ENCODE data around the gene UBN1.
"Not testable (repeated sequence)": the region's sequence is repeated elsewhere in the genome, so short reads cannot be mapped to it uniquely, and the experiment has no call there.

UBN1 gene

GRCh38 chr16:4882000-4882632 lies 34.8 kb downstream of the UBN1 start:
- DNase-seq: no peak
- in situ Hi-C loops (cut with MboI; ENCODE audit: low pct_unique_long_range_greater_than_20kb, low sequenced_read_pairs): no loop called here

- DNase-seq: no peak
- in situ Hi-C loops (cut with MboI; ENCODE audit: low pct_unique_long_range_greater_than_20kb, low sequenced_read_pairs): no loop called here
Observed at GRCh38 chr16:4882633-4883285, 35.5 kb downstream of the UBN1 start.

GRCh38 chr16:4883501-4883900 lies 36.2 kb downstream of the UBN1 start:
- in situ Hi-C loops (cut with MboI; ENCODE audit: low pct_unique_long_range_greater_than_20kb, low sequenced_read_pairs): no loop called here

GRCh38 chr16:4884209-4884608 lies 36.9 kb downstream of the UBN1 start:
- DNase-seq: no peak
- in situ Hi-C loops (cut with MboI; ENCODE audit: low pct_unique_long_range_greater_than_20kb, low sequenced_read_pairs): no loop called here

More at GRCh38 chr16:4883501-4883900, 36.2 kb downstream of the UBN1 start:
- DNase-seq: no peak

- DNase-seq: no peak
- in situ Hi-C loops (cut with MboI; ENCODE audit: low pct_unique_long_range_greater_than_20kb, low sequenced_read_pairs): no loop called here
Observed at GRCh38 chr16:4884972-4885874, 37.9 kb downstream of the UBN1 start.

- no peak for DNase-seq
- in situ Hi-C loops (cut with MboI; ENCODE audit: low pct_unique_long_range_greater_than_20kb, low sequenced_read_pairs): no loop called here
Observed at GRCh38 chr16:4886151-4886550, 38.9 kb downstream of the UBN1 start.

- in situ Hi-C loops (cut with MboI; ENCODE audit: low pct_unique_long_range_greater_than_20kb, low sequenced_read_pairs): no loop called here
- DNase-seq: no peak
Observed at GRCh38 chr16:4888428-4889135, 41.3 kb downstream of the UBN1 start.

- in situ Hi-C loops (cut with MboI; ENCODE audit: low pct_unique_long_range_greater_than_20kb, low sequenced_read_pairs): no loop called here
Observed at GRCh38 chr16:4890026-4890425, 42.7 kb downstream of the UBN1 start.

GRCh38 chr16:4890686-4891085 lies 43.4 kb downstream of the UBN1 start:
- in situ Hi-C loops (cut with MboI; ENCODE audit: low pct_unique_long_range_greater_than_20kb, low sequenced_read_pairs): no loop called here
- DNase-seq: no peak

More at GRCh38 chr16:4890026-4890425, 42.7 kb downstream of the UBN1 start:
- no peak for DNase-seq

GRCh38 chr16:4891097-4891885 lies 44.0 kb downstream of the UBN1 start:
- in situ Hi-C loops (cut with MboI; ENCODE audit: low pct_unique_long_range_greater_than_20kb, low sequenced_read_pairs): no loop called here
- no peak for DNase-seq

GRCh38 chr16:4891886-4892216 lies 44.6 kb downstream of the UBN1 start:
- in situ Hi-C loops (cut with MboI; ENCODE audit: low pct_unique_long_range_greater_than_20kb, low sequenced_read_pairs): no loop called here
- no peak for DNase-seq

GRCh38 chr16:4892361-4893102 lies 45.3 kb downstream of the UBN1 start:
- DNase-seq: no peak
- in situ Hi-C loops (cut with MboI; ENCODE audit: low pct_unique_long_range_greater_than_20kb, low sequenced_read_pairs): no loop called here

- no peak for DNase-seq
- in situ Hi-C loops (cut with MboI; ENCODE audit: low pct_unique_long_range_greater_than_20kb, low sequenced_read_pairs): no loop called here
Observed at GRCh38 chr16:4893103-4893862, 46.0 kb downstream of the UBN1 start.

- in situ Hi-C loops (cut with MboI; ENCODE audit: low pct_unique_long_range_greater_than_20kb, low sequenced_read_pairs): no loop called here
- no peak for DNase-seq
Observed at GRCh38 chr16:4894276-4895150, 47.2 kb downstream of the UBN1 start.

GRCh38 chr16:4895366-4895765 lies 48.1 kb downstream of the UBN1 start:
- DNase-seq: no peak
- in situ Hi-C loops (cut with MboI; ENCODE audit: low pct_unique_long_range_greater_than_20kb, low sequenced_read_pairs): no loop called here

GRCh38 chr16:4896761-4897160 lies 49.5 kb downstream of the UBN1 start:
- DNase-seq: not testable (repeated sequence)

GRCh38 chr16:4897328-4897727 lies 50.0 kb downstream of the UBN1 start:
- in situ Hi-C loops (cut with MboI; ENCODE audit: low pct_unique_long_range_greater_than_20kb, low sequenced_read_pairs): no loop called here
- no peak for DNase-seq

More at GRCh38 chr16:4896761-4897160, 49.5 kb downstream of the UBN1 start:
- in situ Hi-C loops (cut with MboI; ENCODE audit: low pct_unique_long_range_greater_than_20kb, low sequenced_read_pairs): not testable (repeated sequence)
